ENCODE data around the gene CBLB.

Gene CBLB

GRCh38 chr3:105868742-105869530, at the start of gene CBLB:
CBLB (minus strand) TSS chr3:105869012; CDS start chr3:105867577, 1,435 bp downstream.
- DNase-seq (ENCODE audit: low read depth in 2 of 2) = peak; percentile 93

GRCh38 chr3:105916767-105917166, 48.0 kb upstream of the CBLB start:
- no peak for DNase-seq (ENCODE audit: low read depth in 2 of 2)

- no peak for DNase-seq (ENCODE audit: low read depth in 2 of 2)
Measured at GRCh38 chr3:105915524-105915923, 46.7 kb upstream of the CBLB start.

- no peak for DNase-seq (ENCODE audit: low read depth in 2 of 2)
Measured at GRCh38 chr3:105913616-105914015, 44.8 kb upstream of the CBLB start.

GRCh38 chr3:105912891-105913290, 44.1 kb upstream of the CBLB start:
- DNase-seq (ENCODE audit: low read depth in 2 of 2) = no peak

GRCh38 chr3:105911496-105911895, 42.7 kb upstream of the CBLB start:
- no peak for DNase-seq (ENCODE audit: low read depth in 2 of 2)

- DNase-seq (ENCODE audit: low read depth in 2 of 2) = no peak
Measured at GRCh38 chr3:105907777-105908176, 39.0 kb upstream of the CBLB start.

GRCh38 chr3:105906836-105907235, 38.0 kb upstream of the CBLB start:
- peak; percentile 63 to 67 for DNase-seq (ENCODE audit: low read depth in 2 of 2)

GRCh38 chr3:105906345-105906744, 37.5 kb upstream of the CBLB start:
- DNase-seq (ENCODE audit: low read depth in 2 of 2) = no peak

GRCh38 chr3:105905328-105905727, 36.5 kb upstream of the CBLB start:
- no peak for DNase-seq (ENCODE audit: low read depth in 2 of 2)

GRCh38 chr3:105904678-105905284, 36.0 kb upstream of the CBLB start:
- DNase-seq (ENCODE audit: low read depth in 2 of 2) = no peak

- no peak for DNase-seq (ENCODE audit: low read depth in 2 of 2)
Measured at GRCh38 chr3:105904251-105904650, 35.4 kb upstream of the CBLB start.

- peak; percentile 85 to 88 for DNase-seq (ENCODE audit: low read depth in 2 of 2)
Measured at GRCh38 chr3:105899516-105899915, 30.7 kb upstream of the CBLB start.

GRCh38 chr3:105891101-105891500, 22.3 kb upstream of the CBLB start:
- DNase-seq (ENCODE audit: low read depth in 2 of 2) = no peak

- no peak for DNase-seq (ENCODE audit: low read depth in 2 of 2)
Measured at GRCh38 chr3:105888621-105889579, 20.1 kb upstream of the CBLB start.

GRCh38 chr3:105885256-105885655, 16.4 kb upstream of the CBLB start:
- DNase-seq (ENCODE audit: low read depth in 2 of 2) = no peak

GRCh38 chr3:105883798-105884377, 15.1 kb upstream of the CBLB start:
- DNase-seq (ENCODE audit: low read depth in 2 of 2) = no peak

GRCh38 chr3:105880681-105881290, 12.0 kb upstream of the CBLB start:
- DNase-seq (ENCODE audit: low read depth in 2 of 2) = no peak

GRCh38 chr3:105878061-105878460, 9.2 kb upstream of the CBLB start:
- DNase-seq (ENCODE audit: low read depth in 2 of 2) = no peak

- no peak for DNase-seq (ENCODE audit: low read depth in 2 of 2)
Measured at GRCh38 chr3:105877336-105877910, 8.6 kb upstream of the CBLB start.

GRCh38 chr3:105876780-105877327, 8.0 kb upstream of the CBLB start:
- no peak for DNase-seq (ENCODE audit: low read depth in 2 of 2)
